Right cardiac atrium (tissue), 5 donors: ENCODE measurements around the gene CAMTA1. TPM values are rescaled to one million over a fixed set of nuclear protein-coding genes. Genes with fewer than 3 reads are reported as not detected.
"Not testable (repeated sequence)": the region's sequence is repeated elsewhere in the genome, so short reads cannot be mapped to it uniquely, and the experiment has no call there.

Experiments used
- ATAC-seq, 2 donors: fragments of 200-7000 bp; cut with Tn5 transposase; one replicate each; pipeline versions ENCODE4 v1.8.0 to v1.9.1; 2020; ENCODE audit warnings: moderate library complexity in 2 of 2, mild to moderate bottlenecking in 1 of 2
- DNase-seq, 3 donors: peaks; one replicate each; pipeline ENCODE4 v3.0.0-alpha.2; 2020
- H3K27ac ChIP-seq: one replicate; pipeline ENCODE4 v1.5.1; 2013; ENCODE audit warnings: mild to moderate bottlenecking, low read length, control low read depth, moderate library complexity
- H3K27me3 ChIP-seq: one replicate; pipeline ENCODE4 v1.6.1; 2013; ENCODE audit not compliant: control insufficient read depth, insufficient read depth
- H3K4me1 ChIP-seq: one replicate; pipeline ENCODE4 v1.6.1; 2013; ENCODE audit warnings: low read length; ENCODE audit not compliant: control insufficient read depth, insufficient read depth
- H3K4me3 ChIP-seq: one replicate; pipeline ENCODE4 v1.5.1; 2013; ENCODE audit warnings: low read length, control low read depth
- H3K9me3 ChIP-seq: one replicate; pipeline ENCODE4 v1.6.1; 2013; ENCODE audit warnings: low read length; ENCODE audit not compliant: control insufficient read depth
- whole genome bisulfite sequencing: extraction: QIAGEN DNeasy Blood & Tissue Kit; methylation state at CpG from one replicate; pipeline ENCODE4 v1.1.7; 2013; 5-methylcytosine and 5-hydroxymethylcytosine counted together
- intact Hi-C, 4 donors: fragments of 100-400 bp; cut with DNase I; formaldehyde crosslinking; loops; one replicate each; pipeline versions ENCODE4 v1.11.0 to v1.14.0; 2022 to 2023
- polyA plus RNA-seq: library from polyadenylated mRNA; stranded (reverse); fragments of 200-250 nt; gene quantifications from one replicate; pipeline ENCODE4 v1.2.3, GENCODE V29; 2013
- total RNA-seq, 4 donors: library from RNA; stranded (reverse); fragmentation: NEBNext Ultra II Directional; extraction: Animal tissue kit (Norgen Biotek cat#: 25700); gene quantifications; one replicate each; pipeline ENCODE4 v1.2.1, GENCODE V29; 2021
- donor health status: healthy with polysubstance abuse.
- donor health status: DM: no; HTN: yes; CAD: no.
- donor health status: DM: no; HTN: no; CAD: no.
- donor health status: DM: no; HTN: yes; CAD: no; lungs with severe emphysema.
- donor health status: DM: yes; HTN: yes; CAD: no.

Gene CAMTA1
- total and polyA plus RNA-seq, 5 donors, result 155 to 334 (median 164) TPM

DNA sequence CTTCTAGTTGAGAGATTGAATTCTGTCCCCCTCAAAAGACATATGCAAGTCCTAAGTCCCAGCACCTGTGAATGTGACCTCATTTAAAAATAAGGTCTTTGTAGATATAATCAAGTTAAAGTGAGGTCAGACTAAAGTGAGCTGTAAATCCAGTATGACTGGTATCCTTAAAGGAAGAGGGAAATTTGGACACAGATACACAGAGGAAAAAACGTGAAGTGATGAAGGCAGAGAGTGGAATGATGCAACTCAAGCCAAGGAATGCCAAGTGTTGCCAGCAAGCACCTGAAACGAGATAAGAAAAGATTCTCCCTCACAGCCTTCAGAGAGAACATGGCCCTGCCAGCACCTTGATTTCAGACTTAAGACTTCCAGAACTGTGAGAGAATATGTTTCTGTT is 541.1 kb downstream of the CAMTA1 start:
- Histone ChIP-seq H3K4me3 (no peak overlapping the region), H3K4me1 (no peaks in the 10 kb centered on the region), H3K27ac (no peak overlapping the region), H3K27me3 (no peaks in the 10 kb centered on the region), H3K9me3 (no peaks in the 10 kb centered on the region)
- intact Hi-C loops, result no loop called here
- WGBS, result 45% methylated on average over 2 of the region's 2 CpGs
- DNase-seq, result no peak
- no peak for ATAC-seq

GRCh38 chr1:7327849-7328248 is 542.6 kb downstream of the CAMTA1 start:
- intact Hi-C loops, result no loop called here
- DNase-seq (no peak), ATAC-seq (no peak)
- Histone ChIP-seq H3K9me3 (no peaks in the 10 kb centered on the region), H3K27me3 (no peaks in the 10 kb centered on the region), H3K4me3 (no peak overlapping the region), H3K27ac (no peak overlapping the region), H3K4me1 (no peaks in the 10 kb centered on the region)
- WGBS, result 68% methylated on average over 3 of the region's 3 CpGs

DNA sequence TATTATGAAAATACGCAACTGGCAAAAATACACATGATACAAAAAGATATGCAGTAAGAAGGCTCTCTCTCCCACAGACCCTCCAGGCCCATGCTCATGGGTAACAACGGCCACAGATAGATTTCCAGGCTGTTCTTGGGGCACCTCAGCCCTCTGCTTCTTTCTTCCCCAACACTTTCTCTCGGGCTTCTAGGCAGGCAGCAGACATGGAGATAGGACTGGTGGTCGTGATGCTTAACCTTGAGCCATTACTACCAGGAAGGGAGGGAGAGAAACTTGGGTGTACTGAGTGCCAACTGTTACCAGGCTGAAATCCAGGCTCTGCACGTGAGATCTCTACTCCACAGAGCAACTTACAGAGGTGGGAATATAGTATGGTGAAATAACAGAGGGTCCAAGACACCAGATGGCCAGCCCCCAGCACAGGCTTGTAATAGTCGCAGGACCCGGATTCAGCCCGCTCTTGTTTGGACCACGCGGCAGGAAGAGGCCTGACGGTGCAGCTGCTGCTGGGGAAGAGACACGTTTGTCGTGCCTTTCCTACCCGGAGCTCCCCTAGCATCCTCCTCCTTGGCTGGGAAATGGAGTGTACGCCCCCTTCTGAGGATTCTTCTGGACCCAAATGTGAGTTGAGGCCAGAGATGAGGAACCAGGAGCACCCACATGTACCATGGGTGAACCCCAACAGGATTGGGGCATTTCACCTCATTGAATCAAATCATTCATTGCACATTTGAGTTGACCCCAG is 544.8 kb downstream of the CAMTA1 start:
- H3K27me3 ChIP-seq, result no peaks in the 10 kb centered on the region
- H3K4me1 ChIP-seq, result no peaks in the 10 kb centered on the region
- H3K9me3 ChIP-seq, result no peaks in the 10 kb centered on the region
- no peak overlapping the region for H3K27ac ChIP-seq
- 86% methylated on average over 15 of the region's 15 CpGs for WGBS
- DNase-seq (no peak), ATAC-seq (no peak)
- intact Hi-C loops, result no loop called here
- no peak overlapping the region for H3K4me3 ChIP-seq

- WGBS, result 87% methylated on average over 7 of the region's 7 CpGs
- H3K9me3 ChIP-seq, H3K4me3 ChIP-seq, H3K27ac ChIP-seq, ATAC-seq, intact Hi-C loops, H3K27me3 ChIP-seq, H3K4me1 ChIP-seq, DNase-seq: not testable (repeated sequence)
Measured at GRCh38 chr1:7330726-7331125, 545.5 kb downstream of the CAMTA1 start.

DNA sequence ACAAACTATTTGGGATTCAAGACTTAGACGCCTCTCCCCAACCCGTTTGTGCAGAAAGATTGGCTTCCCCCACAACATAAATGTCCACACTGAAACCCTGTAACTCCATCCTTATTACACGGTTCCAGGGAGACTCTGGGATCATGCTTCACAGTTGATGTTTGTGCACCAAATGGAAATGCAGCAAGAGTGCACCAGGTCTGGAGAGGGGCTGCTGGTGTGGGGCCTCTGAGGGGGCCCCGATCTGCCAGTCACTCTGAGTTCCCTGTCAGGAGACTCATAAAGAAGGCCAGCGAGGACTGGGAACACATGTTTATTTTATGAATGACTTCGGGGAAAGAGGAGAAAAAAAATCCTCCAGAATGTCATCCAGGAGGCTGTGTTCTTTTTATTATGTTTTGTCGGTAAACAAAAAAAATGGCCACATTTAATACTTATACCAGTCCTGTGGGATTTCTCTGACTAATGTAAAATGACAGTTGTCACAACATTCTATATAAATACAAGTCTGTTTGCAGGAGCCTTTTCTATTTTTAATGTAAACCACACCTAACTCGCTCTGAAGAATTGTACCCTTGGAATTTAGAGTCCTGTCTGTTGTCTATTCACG is 546.8 kb downstream of the CAMTA1 start:
- Histone ChIP-seq H3K27ac (no peak overlapping the region), H3K4me1 (no peaks in the 10 kb centered on the region), H3K9me3 (no peaks in the 10 kb centered on the region), H3K27me3 (no peaks in the 10 kb centered on the region), H3K4me3 (no peak overlapping the region)
- DNase-seq (no peak), ATAC-seq (no peak)
- intact Hi-C loops, result no loop called here
- 77% methylated on average over 9 of the region's 9 CpGs for WGBS

DNA sequence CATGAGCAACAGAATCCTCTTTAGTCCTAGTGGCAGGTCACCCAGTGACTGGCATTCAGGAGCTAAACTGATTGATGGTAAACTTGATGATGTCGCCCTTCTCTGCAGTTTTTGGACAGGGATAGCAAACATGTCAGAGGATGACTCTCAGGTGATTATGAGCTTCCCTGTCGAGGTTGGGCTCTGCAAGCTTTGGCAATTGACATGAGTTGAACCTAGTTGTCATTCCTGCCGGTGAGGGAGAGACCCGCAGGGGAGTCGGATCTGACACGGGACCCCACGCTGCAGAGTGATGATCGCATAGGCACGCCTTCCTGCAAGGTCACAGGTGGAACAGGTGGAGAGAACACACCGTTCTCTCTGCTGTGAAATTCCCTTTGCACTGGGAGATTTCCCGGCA is 547.8 kb downstream of the CAMTA1 start:
- Histone ChIP-seq H3K27ac (no peak overlapping the region), H3K4me3 (no peak overlapping the region), H3K27me3 (no peaks in the 10 kb centered on the region), H3K9me3 (no peaks in the 10 kb centered on the region), H3K4me1 (no peaks in the 10 kb centered on the region)
- no peak for DNase-seq
- intact Hi-C loops, result no loop called here
- ATAC-seq, result no peak
- WGBS, result 88% methylated on average over 11 of the region's 11 CpGs

DNA sequence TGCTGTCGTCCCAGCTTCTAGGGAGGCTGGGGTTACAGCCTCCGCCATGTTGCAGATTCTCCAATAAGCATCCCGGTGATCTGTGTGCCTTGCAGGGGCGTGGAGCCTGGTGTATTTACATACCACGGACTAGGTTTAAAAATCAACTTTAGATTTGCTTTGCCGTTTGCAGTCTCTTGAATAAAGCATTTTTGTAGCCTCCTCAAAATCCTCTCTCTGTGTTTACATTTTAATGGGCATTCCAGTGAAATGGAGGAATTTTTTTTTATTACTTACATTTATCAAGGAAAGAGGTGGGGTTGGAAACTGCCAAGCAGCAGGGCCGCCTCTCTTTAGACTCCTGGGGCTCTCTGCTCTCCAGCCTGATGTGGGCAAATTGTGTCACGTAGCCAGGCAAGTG is 548.4 kb downstream of the CAMTA1 start:
- intact Hi-C loops, result no loop called here
- ATAC-seq, result no peak
- H3K27ac ChIP-seq, result no peak overlapping the region
- H3K4me1 ChIP-seq, result no peaks in the 10 kb centered on the region
- no peaks in the 10 kb centered on the region for H3K27me3 ChIP-seq
- no peak overlapping the region for H3K4me3 ChIP-seq
- WGBS, result 82% methylated on average over 8 of the region's 8 CpGs
- no peaks in the 10 kb centered on the region for H3K9me3 ChIP-seq
- no peak for DNase-seq

DNA sequence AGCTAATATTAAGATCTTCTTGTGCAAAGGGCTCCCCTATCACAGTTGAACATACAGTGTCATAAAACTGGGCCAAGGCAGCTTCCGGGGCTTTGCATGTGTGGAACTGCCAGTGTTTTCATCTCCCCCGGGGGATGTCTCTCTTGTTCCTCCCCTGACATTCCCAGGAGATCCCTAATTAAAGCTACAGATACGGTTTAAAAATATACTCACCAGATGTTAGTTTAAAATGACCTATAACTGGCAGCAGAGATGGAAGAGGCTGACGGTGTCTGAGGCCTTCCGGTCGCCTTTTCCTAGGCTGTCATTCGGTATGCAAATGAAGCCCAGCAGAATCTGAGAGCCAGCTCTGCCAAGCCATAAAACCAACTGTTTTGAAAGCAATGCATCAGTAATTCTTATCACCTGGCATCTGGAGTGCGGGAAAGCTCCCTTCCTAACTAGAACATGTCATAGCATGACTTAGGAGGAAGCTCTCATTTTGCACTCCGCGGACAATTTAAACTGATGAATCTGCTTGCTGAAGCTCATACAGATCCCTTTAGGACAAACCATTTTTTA is 549.3 kb downstream of the CAMTA1 start:
- intact Hi-C loops, result no loop called here
- 26% methylated on average over 10 of the region's 10 CpGs for WGBS
- Histone ChIP-seq H3K9me3 (no peaks in the 10 kb centered on the region), H3K27ac (no peak overlapping the region), H3K4me1 (no peaks in the 10 kb centered on the region), H3K4me3 (no peak overlapping the region), H3K27me3 (no peaks in the 10 kb centered on the region)
- DNase-seq, result no peak
- peak in 1 of 2 donors; percentile 43 for ATAC-seq

GRCh38 chr1:7335224-7335879 is 550.1 kb downstream of the CAMTA1 start:
- DNase-seq, result no peak
- Histone ChIP-seq H3K9me3 (no peaks in the 10 kb centered on the region), H3K27me3 (no peaks in the 10 kb centered on the region), H3K4me1 (no peaks in the 10 kb centered on the region), H3K27ac (no peak overlapping the region), H3K4me3 (no peak overlapping the region)
- ATAC-seq, result no peak
- intact Hi-C loops, result no loop called here
- WGBS, result 69% methylated on average over 13 of the region's 13 CpGs

GRCh38 chr1:7338439-7338838 is 553.2 kb downstream of the CAMTA1 start:
- Histone ChIP-seq H3K9me3 (no peaks in the 10 kb centered on the region), H3K4me3 (no peak overlapping the region), H3K27me3 (no peaks in the 10 kb centered on the region), H3K27ac (no peak overlapping the region), H3K4me1 (no peaks in the 10 kb centered on the region)
- intact Hi-C loops, result no loop called here
- WGBS, result 95% methylated on average over 7 of the region's 7 CpGs
- no peak for ATAC-seq
- DNase-seq, result no peak

- no peak overlapping the region for H3K27ac ChIP-seq
Measured at GRCh38 chr1:7339014-7339413, 553.8 kb downstream of the CAMTA1 start.

More at GRCh38 chr1:7339014-7339413, 553.8 kb downstream of the CAMTA1 start:
- Histone ChIP-seq H3K27me3 (no peaks in the 10 kb centered on the region), H3K4me1 (no peaks in the 10 kb centered on the region), H3K9me3 (no peaks in the 10 kb centered on the region), H3K4me3 (no peak overlapping the region)
- ATAC-seq, result no peak
- no peak for DNase-seq
- WGBS, result 92% methylated on average over 5 of the region's 5 CpGs
- intact Hi-C loops, result no loop called here
